ENCODE results near the gene HS3ST1.
"Not testable (repeated sequence)": the region's sequence is repeated elsewhere in the genome, so short reads cannot be mapped to it uniquely, and the experiment has no call there.

Gene HS3ST1

DNA sequence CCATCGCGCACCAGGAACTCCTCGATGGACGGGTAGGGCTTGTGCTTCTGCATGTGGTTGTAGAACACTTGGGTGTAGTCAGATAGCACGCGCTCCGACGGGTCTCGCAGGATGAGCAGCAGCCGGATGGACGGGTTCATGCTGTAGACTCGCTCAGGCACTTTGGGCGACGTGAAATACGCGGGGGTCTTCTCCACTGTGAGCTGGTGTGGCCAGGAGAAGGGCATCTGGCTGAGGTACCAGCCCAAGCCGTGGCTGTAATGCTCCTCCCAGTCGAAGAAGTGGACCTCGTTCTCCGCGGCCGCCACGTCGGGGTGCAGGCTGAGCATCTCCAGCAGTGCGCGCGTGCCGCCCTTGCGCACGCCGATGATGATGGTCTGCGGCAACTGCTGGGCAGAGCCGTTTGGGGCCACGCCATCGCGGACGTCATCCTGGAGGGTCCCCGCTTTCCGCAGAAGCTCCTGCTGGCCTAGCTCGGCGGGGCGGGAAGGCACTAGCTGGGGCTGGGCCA is 29.2 kb downstream of the HS3ST1 start:
- no peak for DNase-seq
- ATAC-seq: no peak

DNA sequence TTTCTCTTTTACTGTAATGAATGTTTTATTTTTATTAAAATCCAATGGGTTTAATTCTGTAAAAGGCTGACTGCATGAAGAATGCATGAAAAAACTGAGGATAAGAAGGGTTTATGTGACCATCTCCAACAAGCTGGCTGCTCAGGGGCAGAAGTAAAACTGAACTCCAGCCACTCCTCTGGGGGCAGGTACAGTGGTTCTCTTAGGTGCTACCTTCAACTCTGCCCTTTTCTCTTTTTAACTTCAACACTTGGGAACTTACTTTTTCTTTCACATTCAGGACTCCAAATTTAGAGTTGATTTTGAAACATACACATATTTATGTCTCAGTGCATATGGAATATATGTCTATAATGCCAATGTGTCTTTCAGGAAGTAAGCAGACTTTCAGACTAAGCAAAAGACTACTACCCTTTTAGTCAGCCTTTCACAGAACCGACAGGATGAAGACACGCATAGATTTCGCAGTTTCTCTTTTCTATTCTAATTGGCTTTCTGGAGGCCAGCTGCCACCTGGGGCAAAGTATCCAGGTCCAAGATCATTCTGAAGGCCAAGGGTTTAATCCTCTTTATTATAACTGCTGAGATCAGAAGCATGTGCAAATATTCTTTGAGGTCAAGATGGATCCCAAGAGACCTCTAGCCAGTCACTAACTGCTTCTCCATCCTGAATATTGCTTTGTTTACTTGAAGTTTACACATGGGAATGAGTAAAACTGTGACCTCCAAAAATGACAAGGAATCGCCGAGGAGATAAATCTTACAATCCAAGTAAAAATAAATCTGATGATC is 30.7 kb downstream of the HS3ST1 start:
- ATAC-seq (no peak), DNase-seq (no peak)

DNA sequence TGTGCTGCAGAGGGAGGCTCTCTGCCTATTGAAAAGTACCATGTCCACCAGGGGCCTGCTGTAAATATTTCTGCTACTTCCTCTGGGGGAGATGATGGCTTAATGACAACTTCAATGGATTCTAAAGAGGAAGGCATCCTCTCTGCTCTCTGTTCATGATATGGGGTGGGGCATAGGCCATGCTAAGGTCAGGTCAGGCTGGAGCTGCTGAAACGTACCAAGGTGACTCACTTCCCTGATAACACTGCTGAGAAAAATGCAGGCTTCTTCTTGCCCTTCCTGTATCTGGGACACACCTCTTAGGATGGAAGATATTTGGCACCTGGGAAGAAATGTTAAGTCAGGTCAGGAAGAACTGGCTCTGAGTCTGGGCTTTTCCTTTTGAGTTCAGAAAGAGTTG is 31.5 kb downstream of the HS3ST1 start:
- DNase-seq (no peak), ATAC-seq (no peak)

DNA sequence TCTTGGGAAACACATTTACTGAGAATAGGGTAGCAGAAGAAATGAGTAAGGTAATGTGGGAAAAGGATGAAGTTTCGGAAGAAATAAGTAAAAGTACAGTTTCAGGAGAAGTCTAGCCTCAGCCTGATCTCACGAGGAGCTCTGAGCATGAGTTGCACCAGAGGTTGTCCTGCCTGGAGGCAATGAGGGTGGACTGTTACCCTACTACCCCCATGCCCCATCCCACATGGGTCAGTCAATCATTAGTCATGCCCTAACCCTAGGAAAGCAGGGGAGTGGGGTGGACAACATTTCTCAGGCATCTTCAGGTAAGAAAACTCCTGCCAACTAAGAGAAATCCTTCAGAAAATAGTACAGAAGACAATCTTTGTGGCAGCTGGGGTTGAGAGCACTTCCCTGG is 35.1 kb downstream of the HS3ST1 start:
- no peak for ATAC-seq
- DNase-seq: no peak

DNA sequence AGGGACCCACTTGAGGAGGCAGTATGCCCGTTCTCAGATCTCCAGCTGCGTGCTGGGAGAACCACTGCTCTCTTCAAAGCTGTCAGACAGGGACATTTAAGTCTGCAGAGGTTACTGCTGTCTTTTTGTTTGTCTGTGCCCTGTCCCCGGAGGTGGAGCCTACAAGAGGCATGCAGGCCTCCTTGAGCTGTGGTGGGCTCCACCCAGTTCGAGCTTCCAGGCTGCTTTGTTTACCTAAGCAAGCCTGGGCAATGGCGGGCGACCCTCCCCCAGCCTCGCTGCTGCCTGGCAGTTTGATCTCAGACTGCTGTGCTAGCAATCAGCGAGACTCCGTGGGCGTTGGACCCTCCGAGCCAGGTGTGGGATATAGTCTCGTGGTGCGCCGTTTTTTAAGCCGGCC is 44.6 kb downstream of the HS3ST1 start:
- ATAC-seq, DNase-seq: not testable (repeated sequence)

DNA sequence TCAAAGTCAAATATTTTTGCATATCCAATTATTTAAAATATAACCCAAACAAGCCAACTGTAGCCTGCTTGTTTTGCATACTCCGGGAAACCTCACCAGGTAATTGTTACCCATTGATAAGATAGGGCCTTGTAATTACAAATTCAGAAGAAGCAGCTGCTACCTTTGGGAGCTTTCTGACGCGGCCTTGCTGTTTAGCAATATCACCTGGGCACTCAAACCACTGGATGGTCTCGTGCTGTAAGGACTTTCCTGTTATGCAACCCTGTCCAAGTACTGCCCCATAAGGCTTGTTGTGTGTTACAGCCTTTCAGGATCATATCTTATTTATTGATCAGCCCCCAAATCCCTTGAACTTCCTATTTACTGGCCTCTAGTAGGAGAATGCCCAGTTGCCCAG is 52.1 kb downstream of the HS3ST1 start:
- DNase-seq (no peak), ATAC-seq (no peak)

DNA sequence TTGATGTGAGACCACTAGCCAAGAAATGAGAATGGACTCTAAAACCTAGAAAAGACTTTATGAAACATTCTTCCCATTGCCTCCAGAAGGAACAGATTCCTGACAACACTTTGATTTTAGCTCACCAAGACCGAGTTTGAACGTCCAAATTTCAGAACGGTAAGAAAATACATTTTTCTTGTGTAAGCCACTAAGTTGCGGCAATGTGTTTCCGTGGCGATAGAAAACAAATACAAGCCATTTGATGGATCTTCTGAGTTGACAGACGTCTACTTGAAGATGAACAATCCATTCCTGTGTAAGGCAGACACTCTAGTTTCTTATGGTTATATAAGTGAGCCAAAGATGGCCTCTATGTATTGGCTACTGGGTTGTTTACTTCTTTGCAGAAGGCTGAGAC is 52.5 kb downstream of the HS3ST1 start:
- DNase-seq: no peak
- ATAC-seq: no peak

DNA sequence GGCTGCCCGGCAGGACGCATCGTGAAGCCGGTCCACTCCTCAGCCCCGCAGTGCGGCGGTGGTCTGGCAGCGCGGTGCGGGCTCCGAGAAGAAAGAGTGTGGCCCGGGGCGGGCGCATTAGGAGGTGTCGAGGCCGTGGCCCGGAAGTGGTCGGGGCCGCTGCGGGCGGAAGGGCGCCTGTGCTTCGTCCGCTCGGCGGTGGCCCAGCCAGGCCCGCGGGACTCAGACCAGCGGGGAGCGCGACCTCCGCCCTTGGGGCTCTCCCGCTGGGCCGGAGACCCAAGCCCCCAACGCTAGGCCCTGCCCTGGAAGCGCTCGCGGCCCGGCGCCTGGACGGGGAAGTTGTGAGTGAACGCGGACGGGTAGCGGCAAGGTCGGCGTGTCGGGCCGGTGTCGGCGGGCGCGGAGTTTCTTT is 60.0 kb downstream of the HS3ST1 start:
- DNase-seq (no peak), ATAC-seq (no peak)

DNA sequence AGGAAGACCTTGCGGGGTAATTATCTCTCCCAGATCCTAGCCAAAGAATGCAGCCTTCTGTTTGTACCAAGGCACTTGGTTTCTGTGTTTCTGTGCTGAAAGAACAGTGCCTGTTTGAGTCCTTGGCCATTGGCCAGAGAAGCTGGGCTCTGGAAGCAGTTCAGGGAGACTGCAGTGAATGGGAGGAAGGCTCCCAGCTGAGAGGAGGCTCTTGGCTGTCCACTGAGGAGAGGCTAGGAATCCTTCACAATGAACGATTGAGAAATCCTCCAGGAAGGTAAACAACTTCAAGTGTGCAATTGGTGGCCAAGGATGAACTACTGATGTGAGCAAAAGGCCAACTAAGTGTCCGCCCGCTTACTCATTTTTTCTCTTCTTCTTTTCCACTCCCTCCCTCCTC is 61.3 kb downstream of the HS3ST1 start:
- DNase-seq (no peak), ATAC-seq (no peak)

DNA sequence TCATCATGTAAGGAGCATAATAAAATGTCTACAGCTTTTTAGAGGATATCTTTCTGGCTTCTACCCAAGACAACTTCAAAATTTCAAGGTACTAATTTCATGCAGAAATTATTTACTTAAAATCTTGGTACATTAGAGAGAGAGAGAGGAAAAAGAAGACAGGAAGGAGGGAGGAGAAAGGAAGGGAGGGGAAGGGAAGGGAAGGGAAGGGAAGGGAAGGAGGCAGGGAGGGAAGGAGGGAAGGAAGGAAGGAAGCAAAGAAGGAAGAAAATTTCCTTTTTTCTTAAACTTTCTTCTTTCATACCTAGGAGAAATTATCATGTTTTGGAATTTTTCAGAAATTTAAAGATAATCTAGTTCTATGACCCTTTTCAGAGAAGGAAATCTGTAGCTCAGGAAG is 61.8 kb downstream of the HS3ST1 start:
- DNase-seq (no peak), ATAC-seq (no peak)

DNA sequence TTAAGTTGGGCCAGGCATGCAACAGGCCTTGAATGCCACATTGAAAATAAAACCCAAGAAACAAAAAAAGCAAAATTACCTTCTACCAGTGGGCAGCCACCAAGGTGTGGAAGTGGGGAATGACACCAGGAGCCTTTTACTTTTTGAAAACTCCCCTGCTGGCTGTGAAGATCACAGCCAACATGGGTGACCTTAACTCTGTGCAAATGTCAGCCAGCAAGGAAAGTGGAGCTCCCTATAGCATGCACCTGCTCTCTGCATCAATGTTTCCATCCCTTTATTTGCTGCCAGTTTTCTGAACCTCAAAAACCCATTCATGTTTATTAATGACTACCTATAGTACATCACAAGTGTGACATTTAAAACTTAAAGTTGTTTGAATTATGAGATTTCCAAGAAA is 63.7 kb downstream of the HS3ST1 start:
- ATAC-seq: peak; percentile 55

DNA sequence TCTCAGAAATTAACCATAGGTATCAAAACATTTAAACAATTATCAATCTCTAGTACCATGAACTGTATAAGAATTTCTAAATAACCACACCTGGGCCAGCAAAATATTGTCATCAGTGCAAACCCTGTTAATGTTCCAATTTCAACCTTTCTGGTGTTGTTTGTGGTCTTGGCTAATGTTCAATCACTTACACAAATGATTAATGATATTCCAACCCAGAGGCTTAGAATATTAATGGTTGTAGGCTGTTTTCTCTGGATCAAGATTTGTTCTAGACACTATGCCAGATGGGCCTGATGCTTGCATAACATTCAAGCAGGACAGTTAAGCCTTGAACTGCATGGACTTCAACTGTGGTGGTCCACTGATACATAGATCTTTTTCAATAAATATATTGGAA is 69.1 kb downstream of the HS3ST1 start:
- ATAC-seq (no peak), DNase-seq (no peak)

More for the DNA sequence above, 63.7 kb downstream of the HS3ST1 start:
- DNase-seq: no peak

DNA sequence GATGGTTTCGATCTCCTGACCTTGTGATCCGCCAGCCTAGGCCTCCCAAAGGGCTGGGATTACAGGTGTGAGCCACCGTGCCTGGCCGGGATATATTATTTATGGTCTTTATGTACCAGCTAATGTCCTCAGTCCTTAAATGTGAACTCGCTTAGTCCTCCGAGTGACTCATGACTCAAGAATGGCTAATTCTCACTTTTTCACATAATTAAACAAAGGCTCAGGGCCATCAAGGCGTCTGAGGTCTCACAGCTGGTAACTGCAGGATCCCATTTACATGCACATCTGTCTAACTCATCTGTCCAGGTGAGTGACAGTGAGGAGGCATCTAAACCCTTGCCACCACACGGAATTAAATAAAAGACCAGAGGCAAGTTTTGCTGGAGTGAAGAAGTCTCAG is 73.5 kb downstream of the HS3ST1 start:
- DNase-seq (no peak), ATAC-seq (no peak)

DNA sequence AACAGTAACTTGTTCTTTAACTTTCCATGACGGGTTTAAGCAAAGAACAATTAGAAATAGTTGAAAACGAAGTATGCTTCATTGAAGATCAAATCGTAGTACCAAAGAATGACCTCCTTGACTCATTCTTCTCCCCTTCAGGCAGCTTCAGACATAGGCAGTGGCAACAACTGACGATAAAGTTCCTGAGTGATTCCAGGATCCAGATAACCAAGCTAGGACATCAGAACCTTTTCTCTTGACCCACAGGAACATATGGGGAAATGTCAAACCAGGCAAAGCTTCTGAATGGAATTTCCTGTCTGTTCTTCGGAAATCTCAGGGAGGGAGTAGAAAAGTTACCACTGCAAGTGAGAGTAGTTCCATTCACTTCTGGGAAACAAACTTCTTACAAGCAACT is 74.2 kb downstream of the HS3ST1 start:
- DNase-seq: no peak
- ATAC-seq: no peak

DNA sequence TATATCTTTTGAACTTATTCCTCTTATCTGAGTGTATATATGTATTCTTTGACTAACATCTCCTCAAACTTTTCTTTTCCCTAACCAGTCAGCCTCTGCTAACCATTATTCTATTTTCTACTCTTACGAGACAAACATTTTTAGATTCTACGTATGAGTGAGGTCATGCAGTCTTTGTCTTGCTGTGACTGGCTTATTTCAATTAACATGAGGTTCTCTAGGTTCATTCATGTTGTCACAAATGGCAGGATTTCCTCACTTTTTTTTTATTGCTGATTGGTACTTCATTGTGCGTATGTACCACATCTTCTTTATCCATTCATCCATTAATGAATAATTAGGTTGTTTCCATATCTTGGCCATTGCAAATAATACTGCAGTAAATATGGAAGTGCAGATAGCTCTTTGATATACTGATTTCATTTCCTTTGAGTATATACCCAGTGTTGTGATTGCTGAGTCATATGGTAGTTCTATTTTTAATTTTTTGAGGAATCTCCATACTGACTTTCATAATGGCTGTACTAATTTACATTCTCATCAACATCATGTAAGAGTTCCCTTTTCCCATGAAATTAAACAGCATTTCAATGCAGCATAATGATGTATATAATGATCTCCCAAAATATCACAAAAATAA is 80.1 kb downstream of the HS3ST1 start:
- ATAC-seq (no peak), DNase-seq (no peak)

DNA sequence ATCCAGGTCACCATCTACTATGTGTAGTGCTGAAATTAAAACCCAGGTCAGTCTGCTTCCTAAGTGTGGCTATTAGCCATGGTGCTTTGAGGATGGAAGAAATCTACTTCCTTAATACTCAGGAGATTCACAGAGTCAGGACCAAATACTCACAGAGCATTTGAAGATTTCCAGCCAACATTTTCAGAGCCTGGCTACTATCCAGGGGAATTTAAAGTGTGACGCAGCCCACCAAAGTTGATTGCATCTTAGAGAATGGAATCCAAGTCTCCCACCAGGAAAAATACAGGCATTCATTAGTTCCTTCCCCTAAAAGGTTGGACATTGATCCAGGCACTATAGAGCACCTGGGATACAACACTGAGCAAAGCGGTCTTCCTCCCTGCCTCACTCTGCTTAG is 83.8 kb downstream of the HS3ST1 start:
- no peak for ATAC-seq

DNA sequence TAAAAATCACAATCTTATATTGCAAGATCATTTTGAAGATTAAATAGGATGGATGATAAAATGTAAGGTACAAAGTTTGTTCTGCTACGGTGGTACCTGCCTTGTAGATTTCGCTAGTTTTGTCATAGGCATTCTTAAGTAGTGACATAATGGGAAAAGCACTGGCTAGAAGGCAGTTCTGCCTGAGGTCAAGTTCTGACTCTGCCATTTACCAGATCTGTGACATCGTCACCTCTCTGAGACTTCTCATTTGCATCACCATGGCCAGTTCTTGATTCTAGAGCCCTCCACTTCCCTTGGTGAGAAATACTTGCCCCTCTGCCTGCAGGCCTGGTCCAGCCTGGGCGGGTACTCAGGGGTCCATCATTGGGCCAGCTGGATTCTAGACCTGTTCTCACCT is 85.2 kb downstream of the HS3ST1 start:
- ATAC-seq: no peak
- no peak for DNase-seq

More for the DNA sequence above, 83.8 kb downstream of the HS3ST1 start:
- DNase-seq: no peak
